Progenitor cell of endocrine pancreas (in vitro differentiated cells): ENCODE results near the gene GPLD1. TPM values are rescaled to one million over a fixed set of nuclear protein-coding genes. Genes with fewer than 3 reads are reported as not detected.

Source experiments
- DNase-seq: peaks from one replicate; pipeline ENCODE4 v3.0.0; 2021; ENCODE audit warnings: low spot score; ENCODE audit not compliant: unreplicated experiment
- H3K27ac Mint-ChIP-seq: 2 replicates; pipeline ENCODE4 v1.8.0; 2021; ENCODE audit warnings: mild to moderate bottlenecking, moderate library complexity, mixed read lengths
- H3K27me3 Mint-ChIP-seq: 2 replicates; pipeline ENCODE4 v1.8.0; 2021; ENCODE audit warnings: mixed read lengths
- H3K36me3 Mint-ChIP-seq: 2 replicates; pipeline ENCODE4 v1.8.0; 2022; ENCODE audit warnings: mixed read lengths; ENCODE audit not compliant: insufficient read depth
- H3K4me1 Mint-ChIP-seq: 2 replicates; pipeline ENCODE4 v1.8.0; 2021; ENCODE audit warnings: low read depth, mixed read lengths
- H3K4me3 Mint-ChIP-seq: 2 replicates; pipeline ENCODE4 v1.8.0; 2021; ENCODE audit warnings: low read depth, mild to moderate bottlenecking, moderate library complexity, mixed read lengths
- H3K9me3 Mint-ChIP-seq: 2 replicates; pipeline ENCODE4 v1.8.0; 2021; ENCODE audit warnings: low read depth, mixed read lengths
- total RNA-seq: library from RNA; stranded (reverse); gene quantifications from 2 replicates; pipeline ENCODE4 v1.2.1, GENCODE V29; 2021
- TF ChIP-seq, protein P1 (sequence below): fragments of 200-600 bp; sonication (generic); IDR thresholded peaks from one replicate; pipeline ENCODE4 v1.5.0; 2021; ENCODE audit warnings: antibody characterized with exemption, mild to moderate bottlenecking; ENCODE audit not compliant: unreplicated experiment

Gene GPLD1
- total RNA-seq, 1 donor from 2014 or later, result 6.6 TPM

DNA sequence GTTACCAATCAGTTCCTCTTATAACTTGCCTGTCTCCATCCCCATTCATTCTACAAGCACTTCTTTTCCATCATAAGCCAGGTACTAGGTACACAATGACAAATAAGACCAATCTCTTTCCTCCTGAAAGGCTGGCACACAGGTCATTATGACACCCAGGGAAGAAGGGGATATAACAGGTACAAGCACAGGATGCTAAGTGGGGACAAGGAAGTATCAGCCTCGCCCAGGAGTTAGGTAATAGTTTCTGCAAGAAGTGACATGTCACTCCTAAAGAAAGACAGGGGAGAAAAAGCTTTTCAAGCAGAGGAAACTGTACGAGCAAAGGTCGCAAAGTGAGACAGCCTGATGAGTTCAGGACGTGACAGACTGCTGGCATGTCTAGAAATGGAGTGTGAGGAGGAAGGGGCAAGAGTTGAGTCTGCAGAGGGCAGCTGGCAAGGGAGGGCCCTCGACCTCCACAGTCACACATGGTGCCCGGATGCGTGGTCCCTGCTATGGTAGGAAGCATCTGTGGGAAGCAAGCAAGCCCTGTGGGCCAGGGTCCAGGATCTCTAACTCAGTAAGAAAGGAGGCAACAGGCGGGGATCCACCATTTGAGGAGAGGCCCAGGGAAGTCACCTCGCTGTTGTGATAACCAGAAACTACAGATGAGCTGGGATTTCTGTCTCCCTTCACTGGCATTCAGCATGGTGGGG lies 40.4 kb downstream of the GPLD1 start:
- H3K27me3 Mint-ChIP-seq, result no peaks in the 10 kb centered on the region
- no peaks in the 10 kb centered on the region for H3K9me3 Mint-ChIP-seq
- peaks cover 4% of the 10 kb centered on the region for H3K4me1 Mint-ChIP-seq
- H3K27ac Mint-ChIP-seq, result no peak overlapping the region
- no peaks in the 10 kb centered on the region for H3K36me3 Mint-ChIP-seq
- H3K4me3 Mint-ChIP-seq, result no peak overlapping the region
- TF ChIP-seq, protein P1, sequence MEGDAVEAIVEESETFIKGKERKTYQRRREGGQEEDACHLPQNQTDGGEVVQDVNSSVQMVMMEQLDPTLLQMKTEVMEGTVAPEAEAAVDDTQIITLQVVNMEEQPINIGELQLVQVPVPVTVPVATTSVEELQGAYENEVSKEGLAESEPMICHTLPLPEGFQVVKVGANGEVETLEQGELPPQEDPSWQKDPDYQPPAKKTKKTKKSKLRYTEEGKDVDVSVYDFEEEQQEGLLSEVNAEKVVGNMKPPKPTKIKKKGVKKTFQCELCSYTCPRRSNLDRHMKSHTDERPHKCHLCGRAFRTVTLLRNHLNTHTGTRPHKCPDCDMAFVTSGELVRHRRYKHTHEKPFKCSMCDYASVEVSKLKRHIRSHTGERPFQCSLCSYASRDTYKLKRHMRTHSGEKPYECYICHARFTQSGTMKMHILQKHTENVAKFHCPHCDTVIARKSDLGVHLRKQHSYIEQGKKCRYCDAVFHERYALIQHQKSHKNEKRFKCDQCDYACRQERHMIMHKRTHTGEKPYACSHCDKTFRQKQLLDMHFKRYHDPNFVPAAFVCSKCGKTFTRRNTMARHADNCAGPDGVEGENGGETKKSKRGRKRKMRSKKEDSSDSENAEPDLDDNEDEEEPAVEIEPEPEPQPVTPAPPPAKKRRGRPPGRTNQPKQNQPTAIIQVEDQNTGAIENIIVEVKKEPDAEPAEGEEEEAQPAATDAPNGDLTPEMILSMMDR, result no peak
- no peak for DNase-seq

DNA sequence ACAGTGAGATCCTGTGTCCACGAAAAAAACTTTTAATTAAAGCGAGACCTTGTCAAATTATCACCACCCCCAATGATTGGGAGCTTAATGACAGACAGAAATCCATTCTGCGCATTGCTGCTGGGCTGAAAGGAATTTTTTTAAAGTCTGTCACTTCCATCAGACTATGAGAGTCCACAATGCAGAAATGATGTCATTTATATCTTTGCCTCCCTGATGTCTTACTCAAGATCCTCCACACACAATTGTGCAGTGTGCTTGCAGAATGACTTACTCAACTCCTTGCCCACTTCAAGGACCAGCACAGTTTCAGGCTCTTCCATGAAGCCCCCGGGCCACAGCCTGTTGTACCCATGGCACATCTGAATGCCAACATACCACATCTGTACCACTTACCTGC lies 41.0 kb downstream of the GPLD1 start:
- no peaks in the 10 kb centered on the region for H3K36me3 Mint-ChIP-seq
- no peaks in the 10 kb centered on the region for H3K9me3 Mint-ChIP-seq
- TF ChIP-seq, protein P1, result no peak
- H3K27ac Mint-ChIP-seq, result no peak overlapping the region
- no peak overlapping the region for H3K4me3 Mint-ChIP-seq
- H3K4me1 Mint-ChIP-seq, result peaks cover 4% of the 10 kb centered on the region
- no peak for DNase-seq
- H3K27me3 Mint-ChIP-seq, result no peaks in the 10 kb centered on the region

DNA sequence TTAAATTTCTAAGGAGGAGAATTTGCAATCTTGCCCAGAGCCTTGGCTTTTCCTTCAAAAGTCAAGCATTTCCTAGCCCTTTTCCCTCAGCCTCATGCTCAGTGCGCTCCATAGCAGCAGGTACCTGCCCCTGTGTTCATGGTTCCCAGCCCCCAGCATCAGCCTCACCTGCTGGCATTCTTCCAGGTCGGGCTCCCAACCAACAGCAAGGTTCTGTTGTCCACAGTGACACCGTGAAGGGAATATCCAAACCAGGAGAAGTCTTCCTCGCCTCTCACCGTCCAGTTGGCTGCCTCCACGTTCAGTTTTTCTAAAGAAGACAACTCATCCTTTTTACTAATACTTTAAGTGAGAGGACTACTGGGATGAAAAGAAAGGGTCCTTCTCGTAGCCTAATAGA lies 42.7 kb downstream of the GPLD1 start:
- no peak overlapping the region for H3K4me3 Mint-ChIP-seq

DNA sequence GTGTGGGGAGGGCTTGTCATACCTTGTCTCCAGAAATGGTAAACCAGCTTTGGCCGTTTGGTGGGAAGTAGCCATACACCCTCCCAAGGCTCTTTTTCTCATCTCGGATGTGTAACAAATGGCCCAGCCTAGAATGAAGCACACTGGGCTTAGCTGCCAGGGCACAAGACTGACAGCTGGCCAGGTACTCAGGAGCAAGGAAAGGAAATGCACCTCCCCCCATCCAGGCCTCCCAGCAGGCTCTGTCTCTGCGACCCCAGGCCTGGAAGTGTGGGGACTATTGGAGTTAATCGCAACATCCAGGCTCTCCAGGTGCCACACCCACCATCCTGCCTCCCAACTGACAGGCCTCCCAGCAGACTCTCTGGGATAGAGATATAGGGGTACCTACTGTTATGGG lies 43.7 kb downstream of the GPLD1 start:
- no peaks in the 10 kb centered on the region for H3K36me3 Mint-ChIP-seq
- H3K27ac Mint-ChIP-seq, result no peak overlapping the region
- TF ChIP-seq, protein P1, result no peak
- no peaks in the 10 kb centered on the region for H3K9me3 Mint-ChIP-seq
- H3K4me1 Mint-ChIP-seq, result no peaks in the 10 kb centered on the region
- no peaks in the 10 kb centered on the region for H3K27me3 Mint-ChIP-seq
- no peak for DNase-seq
- no peak overlapping the region for H3K4me3 Mint-ChIP-seq

More for the DNA sequence above, 42.7 kb downstream of the GPLD1 start:
- Mint-ChIP-seq H3K9me3 (no peaks in the 10 kb centered on the region), H3K27me3 (no peaks in the 10 kb centered on the region), H3K4me1 (peaks cover under 1% of the 10 kb centered on the region), H3K27ac (no peak overlapping the region), H3K36me3 (no peaks in the 10 kb centered on the region)
- no peak for DNase-seq
- TF ChIP-seq, protein P1, result no peak

DNA sequence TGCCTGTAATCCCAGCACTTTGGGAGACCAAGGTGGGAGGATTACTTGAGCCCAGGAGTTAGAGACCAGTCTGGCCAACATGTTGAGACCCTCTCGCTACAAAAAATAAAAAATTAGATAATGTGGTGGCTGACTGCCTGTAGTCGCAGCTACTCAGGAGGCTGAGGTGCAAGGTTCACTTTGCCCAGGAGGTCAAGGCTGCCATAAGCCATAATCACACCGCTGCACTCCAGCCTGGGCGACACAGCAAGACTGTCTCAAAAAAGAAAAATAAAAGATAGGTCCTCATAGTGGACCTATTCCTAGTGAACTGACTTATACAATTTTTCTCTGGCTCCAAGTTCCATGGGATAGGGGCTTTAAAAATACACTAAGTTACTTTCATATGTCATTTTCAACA lies 44.8 kb downstream of the GPLD1 start:
- H3K27ac Mint-ChIP-seq, result no peak overlapping the region
- DNase-seq, result no peak
- H3K4me3 Mint-ChIP-seq, result no peak overlapping the region
- TF ChIP-seq, protein P1, result no peak
- no peaks in the 10 kb centered on the region for H3K27me3 Mint-ChIP-seq
- no peaks in the 10 kb centered on the region for H3K36me3 Mint-ChIP-seq
- H3K9me3 Mint-ChIP-seq, result no peaks in the 10 kb centered on the region
- H3K4me1 Mint-ChIP-seq, result no peaks in the 10 kb centered on the region
